ENCODE measurements around the gene ALPK1.
A peak's percentile ranks its signal among the peaks of the same experiment; 100 is the strongest.

Gene ALPK1

GRCh38 chr4:112277705-112278448, 19.3 kb upstream of the ALPK1 start:
- Histone ChIP-seq H3K79me2 (ENCODE audit: low read length) (peaks cover 89% of the 10 kb centered on the region), H3K27ac (ENCODE audit: low read length) (no peak overlapping the region), H3K9ac (ENCODE audit: low read length) (no peak overlapping the region), H4K20me1 (ENCODE audit: insufficient read depth, low read length) (no peaks in the 10 kb centered on the region; the same call in 1 of the 2 replicates), H3F3A (ENCODE audit: insufficient read depth, low read length) (peaks cover 34% of the 10 kb centered on the region), H3K9me2 (replicated peaks; ENCODE audit: insufficient read depth, low read length) (no peaks in the 10 kb centered on the region), H3K4me2 (ENCODE audit: low read depth, low read length) (no peak overlapping the region), H3K36me3 (replicated peaks; ENCODE audit: insufficient read depth, low read length) (peaks cover 9% of the 10 kb centered on the region; the same call in 1 of the 2 replicates), H2AFZ (ENCODE audit: low read length) (no peak overlapping the region), H3K4me3 (ENCODE audit: low read length) (no peak overlapping the region), H3K4me1 (ENCODE audit: low read length) (peaks cover 37% of the 10 kb centered on the region), H3K9me3 (replicated peaks; ENCODE audit: insufficient read depth, low read length) (no peaks in the 10 kb centered on the region), H3K27me3 (replicated peaks; ENCODE audit: insufficient read depth, low read length) (no peaks in the 10 kb centered on the region)
- no peak for DNase-seq
- no peak for TF ChIP-seq EZH2phosphoT487 (IDR thresholded peaks at IDR 0.05; ENCODE audit: low read length)
- TF ChIP-seq EZH2 (optimal IDR thresholded peaks at IDR 0.05; ENCODE audit: low read depth, low read length), result no peak
- no peak for TF ChIP-seq CTCF (IDR thresholded peaks at IDR 0.05; ENCODE audit: low read length)

GRCh38 chr4:112279025-112279881, 17.9 kb upstream of the ALPK1 start:
- no peak overlapping the region for H2AFZ ChIP-seq (ENCODE audit: low read length)
- peak overlapping the region; percentile 46; the same call in 1 of the 2 replicates for H3K9ac ChIP-seq (ENCODE audit: low read length)
- peak; percentile 70 for DNase-seq
- H3K79me2 ChIP-seq (ENCODE audit: low read length), result peaks cover 97% of the 10 kb centered on the region
- H3K4me3 ChIP-seq (ENCODE audit: low read length), result peak overlapping the region; percentile 62
- no peaks in the 10 kb centered on the region for H3K9me2 ChIP-seq (replicated peaks; ENCODE audit: insufficient read depth, low read length)
- peaks cover 41% of the 10 kb centered on the region for H3K4me1 ChIP-seq (ENCODE audit: low read length)
- H3K4me2 ChIP-seq (ENCODE audit: low read depth, low read length), result peak overlapping the region; percentile 96
- no peak for TF ChIP-seq EZH2 (optimal IDR thresholded peaks at IDR 0.05; ENCODE audit: low read depth, low read length)
- TF ChIP-seq CTCF (IDR thresholded peaks at IDR 0.05; ENCODE audit: low read length), result no peak
- TF ChIP-seq EZH2phosphoT487 (IDR thresholded peaks at IDR 0.05; ENCODE audit: low read length), result no peak
- no peaks in the 10 kb centered on the region; the same call in none of the 2 replicates for H4K20me1 ChIP-seq (ENCODE audit: insufficient read depth, low read length)
- H3K36me3 ChIP-seq (replicated peaks; ENCODE audit: insufficient read depth, low read length), result peaks cover 9% of the 10 kb centered on the region; the same call in 1 of the 2 replicates
- H3F3A ChIP-seq (ENCODE audit: insufficient read depth, low read length), result peaks cover 40% of the 10 kb centered on the region
- H3K27ac ChIP-seq (ENCODE audit: low read length), result peak overlapping the region; percentile 64; the same call in 1 of the 2 replicates
- no peaks in the 10 kb centered on the region for H3K27me3 ChIP-seq (replicated peaks; ENCODE audit: insufficient read depth, low read length)
- no peaks in the 10 kb centered on the region for H3K9me3 ChIP-seq (replicated peaks; ENCODE audit: insufficient read depth, low read length)

GRCh38 chr4:112279882-112280315, 17.3 kb upstream of the ALPK1 start:
- peaks cover 98% of the 10 kb centered on the region for H3K79me2 ChIP-seq (ENCODE audit: low read length)
- peaks cover 44% of the 10 kb centered on the region for H3F3A ChIP-seq (ENCODE audit: insufficient read depth, low read length)
- H2AFZ ChIP-seq (ENCODE audit: low read length), result peak overlapping the region; percentile 29; the same call in 1 of the 2 replicates
- no peak for TF ChIP-seq EZH2 (optimal IDR thresholded peaks at IDR 0.05; ENCODE audit: low read depth, low read length)
- no peak for TF ChIP-seq EZH2phosphoT487 (IDR thresholded peaks at IDR 0.05; ENCODE audit: low read length)
- TF ChIP-seq CTCF (IDR thresholded peaks at IDR 0.05; ENCODE audit: low read length), result no peak
- peak overlapping the region; percentile 46; the same call in 1 of the 2 replicates for H3K9ac ChIP-seq (ENCODE audit: low read length)
- H3K27ac ChIP-seq (ENCODE audit: low read length), result peak overlapping the region; percentile 64; the same call in 1 of the 2 replicates
- H3K9me2 ChIP-seq (replicated peaks; ENCODE audit: insufficient read depth, low read length), result no peaks in the 10 kb centered on the region
- H3K27me3 ChIP-seq (replicated peaks; ENCODE audit: insufficient read depth, low read length), result no peaks in the 10 kb centered on the region
- H3K36me3 ChIP-seq (replicated peaks; ENCODE audit: insufficient read depth, low read length), result peaks cover 9% of the 10 kb centered on the region; the same call in 1 of the 2 replicates
- no peak for DNase-seq
- peaks cover 41% of the 10 kb centered on the region for H3K4me1 ChIP-seq (ENCODE audit: low read length)
- H4K20me1 ChIP-seq (ENCODE audit: insufficient read depth, low read length), result no peaks in the 10 kb centered on the region; the same call in none of the 2 replicates
- peak overlapping the region; percentile 62 for H3K4me3 ChIP-seq (ENCODE audit: low read length)
- peak overlapping the region; percentile 96 for H3K4me2 ChIP-seq (ENCODE audit: low read depth, low read length)
- H3K9me3 ChIP-seq (replicated peaks; ENCODE audit: insufficient read depth, low read length), result no peaks in the 10 kb centered on the region
